GM18861 (cell line): ENCODE results near the gene FIBCD1.

Experiments
- ATAC-seq: cut with Tn5 transposase; IDR thresholded peaks from one replicate; pipeline ENCODE4 v1.9.1; 2021; ENCODE audit not compliant: unreplicated experiment

Gene FIBCD1

GRCh38 chr9:130897105-130897751 lies 41.8 kb downstream of the FIBCD1 start:
- no peak for ATAC-seq

DNA sequence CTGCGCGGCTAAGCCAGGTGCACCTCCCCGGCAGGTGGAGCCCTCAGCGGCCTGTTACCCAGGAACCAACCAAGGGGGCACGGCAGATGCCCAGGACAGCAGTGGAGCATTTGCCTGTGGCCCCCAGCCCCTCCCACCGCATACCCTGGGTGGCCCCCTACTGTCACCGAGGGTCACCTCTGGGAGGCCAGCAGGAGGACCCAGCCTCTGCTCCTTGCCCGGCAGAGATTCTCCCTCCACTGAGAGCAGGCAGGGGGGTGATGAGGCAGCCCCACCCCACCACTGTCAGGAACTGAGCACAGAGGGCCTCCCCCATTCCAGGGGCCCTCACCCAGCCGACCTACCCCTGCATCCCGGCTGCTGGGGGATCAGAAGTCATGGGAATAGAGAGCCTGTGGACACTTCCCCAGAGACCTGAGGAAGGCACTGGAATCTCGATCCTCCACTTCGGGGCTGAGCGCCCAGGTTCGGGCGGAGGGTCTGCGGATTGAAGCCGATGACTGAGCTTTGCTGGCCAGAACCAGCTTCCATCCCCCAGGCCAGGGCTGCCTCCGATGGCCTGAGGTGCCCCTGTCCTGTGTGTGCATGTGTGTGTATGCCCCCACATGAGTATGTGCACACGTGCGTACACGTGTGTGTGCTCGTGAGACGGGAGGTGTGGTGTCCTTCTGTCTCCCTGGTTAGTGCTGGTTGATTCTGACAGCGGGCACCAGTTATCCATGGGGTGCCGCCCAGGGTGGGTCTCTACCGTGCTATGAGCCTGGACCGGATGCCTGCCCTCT lies 42.6 kb downstream of the FIBCD1 start, which contains the start of gene QRFP:
TSS of gene QRFP (minus strand) at position 580 of the 782 bp plus-strand sequence. CDS start 2,974 bp downstream, outside the sequence.
- ATAC-seq, result no peak

- ATAC-seq, result no peak
Observed at GRCh38 chr9:130895481-130896232, 43.4 kb downstream of the FIBCD1 start.

DNA sequence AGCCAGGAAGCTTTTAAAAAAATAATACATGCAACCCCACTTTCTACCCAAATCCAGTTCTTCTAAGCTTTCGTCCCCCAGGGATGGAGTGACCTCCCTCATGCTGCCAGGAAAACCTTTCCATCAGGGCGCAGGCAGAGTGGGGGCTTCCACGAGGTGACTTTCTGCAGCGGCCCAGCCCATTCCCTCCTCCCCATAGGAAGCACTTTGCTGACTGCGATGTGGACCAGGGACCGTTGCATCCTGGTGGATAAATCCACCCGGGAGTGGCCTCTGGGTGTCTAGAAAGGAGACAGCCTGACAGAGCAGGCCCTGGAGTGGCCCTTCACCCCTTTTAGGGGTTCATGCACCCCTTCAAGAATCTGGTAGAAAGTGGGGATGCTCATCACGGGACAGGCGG lies 44.0 kb downstream of the FIBCD1 start:
- no peak for ATAC-seq

- ATAC-seq, result no peak
Observed at GRCh38 chr9:130894546-130894945, 44.5 kb downstream of the FIBCD1 start.

GRCh38 chr9:130893341-130894101 lies 45.5 kb downstream of the FIBCD1 start:
- no peak for ATAC-seq

DNA sequence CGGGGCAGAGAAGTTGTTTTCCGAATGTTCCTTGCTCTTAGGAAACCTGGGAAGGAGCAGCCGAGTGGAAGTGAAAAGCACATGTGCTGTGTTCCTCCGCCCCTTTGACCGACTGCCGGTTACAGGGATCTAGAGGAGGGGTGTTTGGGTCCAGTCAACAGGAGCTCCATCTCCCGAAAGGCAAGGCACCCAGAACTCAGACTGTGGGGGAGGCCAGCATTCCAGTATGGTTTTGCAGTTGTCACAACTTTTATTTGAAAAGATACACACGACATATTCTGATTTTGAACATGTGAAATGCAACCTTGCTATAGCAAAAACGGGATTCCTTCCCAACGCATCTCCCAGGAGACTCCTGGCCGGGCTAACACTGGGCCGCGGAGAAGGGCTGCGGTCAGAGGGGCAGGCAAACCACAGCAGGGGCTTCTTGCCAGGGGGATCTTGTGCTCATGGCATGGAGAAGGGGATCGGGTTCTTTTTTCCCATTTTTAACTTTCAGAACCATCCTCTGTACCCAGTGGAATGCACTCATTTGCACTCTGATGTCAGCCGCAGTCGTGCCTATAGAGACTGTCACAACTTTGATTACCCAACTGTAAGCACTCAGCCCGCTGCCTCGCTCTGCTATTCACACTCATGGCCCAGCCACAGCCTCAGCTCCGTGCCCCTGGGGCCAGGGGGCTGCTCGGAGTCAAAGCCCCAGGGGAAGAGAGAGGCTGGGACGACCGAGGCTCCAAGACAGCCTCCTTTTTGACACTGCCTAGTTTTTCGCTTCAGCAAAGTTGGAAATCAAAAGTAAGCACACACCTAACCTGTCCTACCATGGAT lies 46.4 kb downstream of the FIBCD1 start:
- no peak for ATAC-seq

DNA sequence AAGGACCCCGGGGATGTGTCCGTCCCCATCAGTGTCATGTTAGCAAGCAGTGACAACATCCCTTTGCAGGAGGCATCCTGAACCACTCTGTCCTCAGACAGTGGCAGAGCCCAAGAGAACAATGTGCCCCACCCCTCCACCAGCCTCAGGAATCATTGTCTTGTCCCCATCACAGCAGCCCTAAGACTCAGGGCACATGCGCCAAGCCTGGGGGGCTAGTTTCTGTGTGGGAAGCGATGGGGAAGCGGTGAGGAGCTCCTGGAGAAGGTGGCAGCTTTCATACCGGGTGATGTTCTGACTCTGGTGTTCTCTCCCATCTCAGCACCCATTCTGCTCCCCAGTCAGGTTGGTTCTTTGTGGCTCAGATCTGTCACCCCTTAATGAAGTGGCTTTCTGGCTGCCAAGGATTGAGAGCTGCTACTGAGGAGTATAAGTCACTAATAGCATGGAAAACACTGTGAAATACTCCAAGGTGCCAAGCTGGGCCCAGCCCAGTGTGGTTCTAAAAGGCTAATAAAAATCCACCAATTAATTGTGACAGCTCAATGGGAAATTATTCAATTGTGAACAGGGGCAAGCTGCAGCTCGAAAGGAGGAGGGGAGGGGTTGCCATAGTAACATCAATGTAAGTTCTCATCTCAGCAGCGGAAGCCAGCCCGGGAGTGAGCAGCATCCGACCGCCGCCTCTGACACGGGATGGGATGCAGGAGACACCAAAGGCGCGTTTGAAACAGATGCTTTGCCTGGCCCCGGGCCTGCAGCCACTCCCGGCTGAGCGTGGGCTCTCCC lies 47.2 kb downstream of the FIBCD1 start:
- no peak for ATAC-seq

- no peak for ATAC-seq
Observed at GRCh38 chr9:130890870-130891687, 48.0 kb downstream of the FIBCD1 start.

- ATAC-seq, result no peak
Observed at GRCh38 chr9:130890124-130890523, 48.9 kb downstream of the FIBCD1 start.

DNA sequence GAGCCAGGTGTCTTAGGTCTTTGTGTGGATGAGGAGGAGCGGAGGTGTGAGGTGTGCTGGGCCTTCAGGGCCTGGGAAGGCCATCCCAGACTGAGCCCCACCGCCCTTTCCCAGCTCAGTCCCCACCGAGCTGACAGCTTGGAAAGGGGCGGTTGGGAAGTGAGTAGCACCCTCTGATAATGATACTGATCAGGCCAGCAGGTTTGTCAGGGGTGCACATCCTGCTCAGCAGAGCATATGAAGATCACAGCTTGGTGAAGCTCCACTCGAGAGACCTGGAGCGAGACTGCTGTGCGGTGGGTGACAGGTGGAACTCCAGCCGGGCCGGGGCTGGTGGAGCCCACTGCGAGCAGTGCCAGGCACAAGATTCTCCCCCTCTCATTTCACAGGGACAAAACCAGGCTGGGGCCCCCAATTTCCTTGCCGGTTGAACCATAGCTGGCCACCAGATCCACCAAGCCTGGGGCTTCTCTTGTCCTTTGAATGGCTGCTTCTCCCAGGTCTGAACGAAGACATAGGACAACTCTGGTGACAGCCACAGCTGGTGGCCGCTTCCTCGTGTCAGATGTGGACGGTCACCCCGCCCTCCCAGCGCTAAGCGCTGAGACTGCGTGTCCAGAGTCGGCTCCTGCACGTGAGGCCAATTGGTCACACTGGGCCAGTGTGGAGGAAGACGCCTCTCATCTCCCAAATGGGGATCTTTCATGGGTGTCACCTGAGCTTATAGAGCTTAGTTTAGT lies 50.7 kb downstream of the FIBCD1 start:
- no peak for ATAC-seq

GRCh38 chr9:130887494-130888144 lies 51.4 kb downstream of the FIBCD1 start:
- no peak for ATAC-seq

GRCh38 chr9:130886981-130887380 lies 52.1 kb downstream of the FIBCD1 start:
- no peak for ATAC-seq

- ATAC-seq, result no peak
Observed at GRCh38 chr9:130885484-130886375, 53.3 kb downstream of the FIBCD1 start.

DNA sequence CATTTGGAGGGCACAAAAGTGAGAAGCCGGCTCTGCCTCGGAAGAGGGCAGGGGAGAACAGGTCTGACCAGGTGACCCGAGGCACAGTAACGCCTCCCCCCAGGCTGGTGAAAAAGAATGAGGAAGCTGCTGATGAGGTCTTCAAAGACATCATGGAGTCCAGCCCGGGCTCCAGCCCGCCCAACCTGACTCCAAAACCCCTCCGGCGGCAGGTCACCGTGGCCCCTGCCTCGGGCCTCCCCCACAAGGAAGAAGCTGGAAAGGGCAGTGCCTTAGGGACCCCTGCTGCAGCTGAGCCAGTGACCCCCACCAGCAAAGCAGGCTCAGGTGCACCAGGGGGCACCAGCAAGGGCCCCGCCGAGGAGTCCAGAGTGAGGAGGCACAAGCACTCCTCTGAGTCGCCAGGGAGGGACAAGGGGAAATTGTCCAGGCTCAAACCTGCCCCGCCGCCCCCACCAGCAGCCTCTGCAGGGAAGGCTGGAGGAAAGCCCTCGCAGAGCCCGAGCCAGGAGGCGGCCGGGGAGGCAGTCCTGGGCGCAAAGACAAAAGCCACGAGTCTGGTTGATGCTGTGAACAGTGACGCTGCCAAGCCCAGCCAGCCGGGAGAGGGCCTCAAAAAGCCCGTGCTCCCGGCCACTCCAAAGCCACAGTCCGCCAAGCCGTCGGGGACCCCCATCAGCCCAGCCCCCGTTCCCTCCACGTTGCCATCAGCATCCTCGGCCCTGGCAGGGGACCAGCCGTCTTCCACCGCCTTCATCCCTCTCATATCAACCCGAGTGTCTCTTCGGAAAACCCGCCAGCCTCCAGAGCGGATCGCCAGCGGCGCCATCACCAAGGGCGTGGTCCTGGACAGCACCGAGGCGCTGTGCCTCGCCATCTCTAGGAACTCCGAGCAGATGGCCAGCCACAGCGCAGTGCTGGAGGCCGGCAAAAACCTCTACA lies 54.2 kb downstream of the FIBCD1 start:
- ATAC-seq, result no peak
